Measurements from ENCODE around the gene CNTFR. TPM values are rescaled to one million over a fixed set of nuclear protein-coding genes. Genes with fewer than 3 reads are reported as not detected.

The CNTFR gene
- total and polyA plus RNA-seq, 2 donors (not counting 1 experiment from before 2014, with no cell fraction given): not detected

DNA sequence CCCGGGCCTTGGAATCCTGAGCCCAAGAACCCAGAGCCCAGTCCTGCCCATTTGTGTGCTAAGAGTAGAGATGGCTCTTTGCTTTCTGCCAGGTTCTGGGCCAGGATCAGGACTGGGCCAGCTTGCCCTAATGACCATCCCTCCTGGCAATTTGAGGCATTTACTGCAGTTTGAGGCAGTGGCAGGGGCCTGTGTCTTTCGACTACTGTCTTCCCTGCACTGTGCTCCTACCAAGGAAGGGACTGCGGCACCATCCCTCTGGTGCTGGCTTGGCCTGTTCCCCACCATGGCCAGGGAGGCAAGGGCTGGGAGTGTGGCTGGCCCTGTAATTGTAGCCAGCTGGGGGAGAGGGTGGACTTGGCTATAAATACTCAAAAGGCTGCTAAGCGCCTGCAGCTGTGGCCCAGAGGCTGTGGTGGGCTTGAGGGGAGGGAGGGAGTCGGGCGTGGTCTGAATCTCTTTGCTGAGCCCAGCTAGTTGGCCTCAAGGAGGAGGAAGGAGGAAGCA, 71.4 kb downstream of the CNTFR start:
- DNase-seq (no peak), ATAC-seq (ENCODE audit: low read depth) (no peak)
- no peak for TF ChIP-seq EZH2 (IDR thresholded peaks at IDR 0.05; ENCODE audit: borderline replicate concordance, insufficient read depth, low read depth, low read length, poor library complexity, severe bottlenecking)
- TF ChIP-seq, protein P1, sequence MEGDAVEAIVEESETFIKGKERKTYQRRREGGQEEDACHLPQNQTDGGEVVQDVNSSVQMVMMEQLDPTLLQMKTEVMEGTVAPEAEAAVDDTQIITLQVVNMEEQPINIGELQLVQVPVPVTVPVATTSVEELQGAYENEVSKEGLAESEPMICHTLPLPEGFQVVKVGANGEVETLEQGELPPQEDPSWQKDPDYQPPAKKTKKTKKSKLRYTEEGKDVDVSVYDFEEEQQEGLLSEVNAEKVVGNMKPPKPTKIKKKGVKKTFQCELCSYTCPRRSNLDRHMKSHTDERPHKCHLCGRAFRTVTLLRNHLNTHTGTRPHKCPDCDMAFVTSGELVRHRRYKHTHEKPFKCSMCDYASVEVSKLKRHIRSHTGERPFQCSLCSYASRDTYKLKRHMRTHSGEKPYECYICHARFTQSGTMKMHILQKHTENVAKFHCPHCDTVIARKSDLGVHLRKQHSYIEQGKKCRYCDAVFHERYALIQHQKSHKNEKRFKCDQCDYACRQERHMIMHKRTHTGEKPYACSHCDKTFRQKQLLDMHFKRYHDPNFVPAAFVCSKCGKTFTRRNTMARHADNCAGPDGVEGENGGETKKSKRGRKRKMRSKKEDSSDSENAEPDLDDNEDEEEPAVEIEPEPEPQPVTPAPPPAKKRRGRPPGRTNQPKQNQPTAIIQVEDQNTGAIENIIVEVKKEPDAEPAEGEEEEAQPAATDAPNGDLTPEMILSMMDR (IDR thresholded peaks at IDR 0.05): no peak
- CTCF ChIA-PET: no interaction called here
- no peaks in the 10 kb centered on the region for H3K9me3 Mint-ChIP-seq (ENCODE audit: insufficient read depth)
- no peak overlapping the region for H3K4me3 Mint-ChIP-seq
- H3K79me2 ChIP-seq (ENCODE audit: control insufficient read depth, insufficient read depth, low read length): no peaks in the 10 kb centered on the region
- H3K27me3 ChIP-seq (replicated peaks in 1 of 4; ENCODE audit: control extremely low read depth in 1 of 4, control insufficient read depth in 3 of 4, insufficient read depth in 4 of 4, low read length in 3 of 4): peaks cover 0 to 5% (median 0%) of the 10 kb centered on the region in 4 experiments
- no peaks in the 10 kb centered on the region for H3K9me3 ChIP-seq (ENCODE audit: control extremely low read depth in 1 of 3, control insufficient read depth in 2 of 3, insufficient read depth in 1 of 3, low read length in 2 of 3)
- intact Hi-C loops (cut with micrococcal nuclease): no loop called here
- H2AFZ ChIP-seq (ENCODE audit: insufficient read depth, low read depth, low read length, poor library complexity, severe bottlenecking): no peak overlapping the region
- no peak overlapping the region for H3K27ac ChIP-seq (ENCODE audit: low read length in 2 of 2)
- H3K36me3 ChIP-seq (replicated peaks in 1 of 2; ENCODE audit: control extremely low read depth in 1 of 2, control insufficient read depth in 1 of 2, extremely low read depth in 1 of 2, insufficient read depth in 2 of 2, low read length in 1 of 2): no peaks in the 10 kb centered on the region
- WGBS (ENCODE audit: insufficient coverage): 75% methylated on average over 6 of the region's 6 CpGs
- H3K4me1 ChIP-seq (ENCODE audit: control insufficient read depth in 2 of 2, insufficient read depth in 2 of 2, low read length in 2 of 2): peaks cover 5% of the 10 kb centered on the region in 2 donors
- peaks cover 4% of the 10 kb centered on the region for H3K27me3 Mint-ChIP-seq
- no peak overlapping the region for H3K4me2 ChIP-seq (replicated peaks; ENCODE audit: low read depth, low read length, poor library complexity, severe bottlenecking)
- H3K4me1 Mint-ChIP-seq: peaks cover 6% of the 10 kb centered on the region
- no peak overlapping the region for H3K4me3 ChIP-seq (ENCODE audit: control extremely low read depth in 1 of 5, extremely low read depth in 1 of 5, insufficient read depth in 1 of 5, low read depth in 2 of 5, low read length in 4 of 5)
- H3K27ac Mint-ChIP-seq: no peak overlapping the region
- POLR2A ChIA-PET: no interaction called here
- no peak overlapping the region for H3K9ac ChIP-seq (ENCODE audit: low read length)
- no peaks in the 10 kb centered on the region for H4K20me1 ChIP-seq (ENCODE audit: control insufficient read depth, insufficient read depth, low read length, poor library complexity, severe bottlenecking)

DNA sequence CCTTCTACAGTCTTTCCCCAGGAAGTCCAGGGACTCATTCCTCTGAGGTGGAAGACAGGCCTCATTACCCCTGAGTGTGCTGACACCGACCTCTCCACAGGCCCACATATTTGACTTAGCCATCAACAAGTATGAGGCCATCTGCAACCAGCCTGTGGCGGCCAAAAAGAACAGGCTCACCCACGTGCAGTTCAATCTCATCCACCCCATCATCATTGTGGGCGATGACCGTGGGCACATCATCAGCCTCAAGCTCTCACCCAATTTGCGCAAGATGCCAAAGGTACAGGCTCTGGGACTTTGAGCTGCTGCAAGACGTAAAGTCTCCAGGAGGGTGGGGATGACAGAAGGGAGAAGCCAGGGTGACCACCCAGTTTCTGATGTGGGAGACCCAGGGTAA, 72.3 kb downstream of the CNTFR start:
- ChIA-PET CTCF (no interaction called here), POLR2A (no interaction called here)
- peaks cover 0 to 3% (median 0%) of the 10 kb centered on the region in 4 experiments for H3K27me3 ChIP-seq (replicated peaks in 1 of 4; ENCODE audit: control extremely low read depth in 1 of 4, control insufficient read depth in 3 of 4, insufficient read depth in 4 of 4, low read length in 3 of 4)
- H3K79me2 ChIP-seq (ENCODE audit: control insufficient read depth, insufficient read depth, low read length): no peaks in the 10 kb centered on the region
- no peaks in the 10 kb centered on the region for H3K36me3 ChIP-seq (replicated peaks in 1 of 2; ENCODE audit: control extremely low read depth in 1 of 2, control insufficient read depth in 1 of 2, extremely low read depth in 1 of 2, insufficient read depth in 2 of 2, low read length in 1 of 2)
- intact Hi-C loops (cut with micrococcal nuclease): no loop called here
- H4K20me1 ChIP-seq (ENCODE audit: control insufficient read depth, insufficient read depth, low read length, poor library complexity, severe bottlenecking): no peaks in the 10 kb centered on the region
- H3K4me1 ChIP-seq (ENCODE audit: control insufficient read depth in 2 of 2, insufficient read depth in 2 of 2, low read length in 2 of 2): no peaks in the 10 kb centered on the region
- no peak overlapping the region for H3K4me2 ChIP-seq (replicated peaks; ENCODE audit: low read depth, low read length, poor library complexity, severe bottlenecking)
- Mint-ChIP-seq H3K4me3 (no peak overlapping the region), H3K27me3 (no peaks in the 10 kb centered on the region), H3K9me3 (ENCODE audit: insufficient read depth) (no peaks in the 10 kb centered on the region), H3K4me1 (peaks cover 1% of the 10 kb centered on the region), H3K27ac (no peak overlapping the region)
- TF ChIP-seq EZH2 (IDR thresholded peaks at IDR 0.05; ENCODE audit: borderline replicate concordance, insufficient read depth, low read depth, low read length, poor library complexity, severe bottlenecking): no peak
- TF ChIP-seq, protein P1 (IDR thresholded peaks at IDR 0.05): no peak
- no peak overlapping the region for H2AFZ ChIP-seq (ENCODE audit: insufficient read depth, low read depth, low read length, poor library complexity, severe bottlenecking)
- DNase-seq: no peak
- H3K4me3 ChIP-seq (ENCODE audit: control extremely low read depth in 1 of 5, extremely low read depth in 1 of 5, insufficient read depth in 1 of 5, low read depth in 2 of 5, low read length in 4 of 5): no peak overlapping the region
- no peak overlapping the region for H3K9ac ChIP-seq (ENCODE audit: low read length)
- 94% methylated on average over 6 of the region's 7 CpGs for WGBS (ENCODE audit: insufficient coverage)
- H3K9me3 ChIP-seq (ENCODE audit: control extremely low read depth in 1 of 3, control insufficient read depth in 2 of 3, insufficient read depth in 1 of 3, low read length in 2 of 3): no peaks in the 10 kb centered on the region
- ATAC-seq (ENCODE audit: low read depth): no peak
- no peak overlapping the region for H3K27ac ChIP-seq (ENCODE audit: low read length in 2 of 2)

Measured in B cell (primary cell).